Spleen (tissue), 11 donors: ENCODE results near the gene CRIP2. TPM values are rescaled to one million over a fixed set of nuclear protein-coding genes. Genes with fewer than 3 reads are reported as not detected.

Experiments
- DNase-seq: peaks from one replicate; pipeline ENCODE4 v3.0.0-alpha.2; 2020
- H3K27ac ChIP-seq, 8 donors: fragments of 200-600 bp; sonication (generic) in 7 of 8; 1 replicate in 4 of 8; 2 replicates in 4 of 8; pipeline versions ENCODE4 v1.5.0 to v1.8.0; 2016 to 2021; ENCODE audit warnings: inconsistent platforms in 4 of 8, mild to moderate bottlenecking in 4 of 8, moderate library complexity in 1 of 8
- H3K27me3 ChIP-seq, 7 donors: fragments of 200-600 bp; sonication (generic) in 6 of 7; replicated peaks in 1 of 7; 1 replicate in 4 of 7; 2 replicates in 3 of 7; pipeline versions ENCODE4 v1.5.0 to v1.8.0; 2016 to 2021; ENCODE audit warnings: inconsistent platforms in 3 of 7, mild to moderate bottlenecking in 1 of 7
- H3K36me3 ChIP-seq, 6 donors: fragments of 200-600 bp; sonication (generic) in 5 of 6; 1 replicate in 4 of 6; 2 replicates in 2 of 6; pipeline versions ENCODE4 v1.5.0 to v1.8.0; 2016 to 2021; ENCODE audit warnings: inconsistent platforms in 2 of 6
- H3K4me1 ChIP-seq, 6 donors: fragments of 200-600 bp; sonication (generic) in 5 of 6; 1 replicate in 3 of 6; 2 replicates in 3 of 6; pipeline versions ENCODE4 v1.5.0 to v1.8.0; 2016 to 2021; ENCODE audit warnings: inconsistent platforms in 3 of 6
- H3K4me3 ChIP-seq, 8 donors: fragments of 200-600 bp; sonication (generic) in 7 of 8; 1 replicate in 4 of 8; 2 replicates in 4 of 8; pipeline versions ENCODE4 v1.5.0 to v1.8.0; 2016 to 2021; ENCODE audit warnings: inconsistent platforms in 4 of 8, mild to moderate bottlenecking in 4 of 8, moderate library complexity in 2 of 8
- H3K9me3 ChIP-seq, 8 donors: fragments of 200-600 bp; sonication (generic) in 7 of 8; 1 replicate in 4 of 8; 2 replicates in 4 of 8; pipeline versions ENCODE4 v1.5.0 to v1.8.0; 2016 to 2021; ENCODE audit warnings: inconsistent platforms in 4 of 8
- POLR2A ChIP-seq, 3 donors: fragments of 450-650 bp; IDR thresholded peaks; one replicate each; pipeline ENCODE4 v1.5.1; 2017; ENCODE audit warnings: antibody characterized with exemption in 3 of 3, mild to moderate bottlenecking in 1 of 3
- POLR2AphosphoS5 ChIP-seq, 3 donors: sonication (generic); formaldehyde crosslinking; IDR thresholded peaks; one replicate each; pipeline ENCODE4 v1.5.1; 2017; ENCODE audit warnings: antibody characterized with exemption in 3 of 3
- WGBS, 5 donors: extraction: QIAGEN DNeasy Blood & Tissue Kit in 3 of 5; methylation state at CpG; one replicate each; pipeline versions ENCODE4 v1.1.5 to v1.1.7; 2013 to 2018; 5-methylcytosine and 5-hydroxymethylcytosine counted together
- intact Hi-C: fragments of 100-400 bp; cut with DNase I; formaldehyde crosslinking; loops from one replicate; pipeline ENCODE4 v1.15.0; 2023; ENCODE audit warnings: low total_unique reads
- polyA plus RNA-seq, 3 donors: library from polyadenylated mRNA; stranded (reverse); fragments of 200-250 nt; gene quantifications; one replicate each; pipeline ENCODE4 v1.2.1, GENCODE V29; 2013
- total RNA-seq, 7 donors: library from RNA; depleted of rRNA in 3 of 7; stranded (reverse); fragments of >200 nt in 3 of 7; fragmentation: NEBNext Ultra II Directional in 4 of 7; extraction: Animal tissue kit (Norgen Biotek cat#: 25700) in 4 of 7; gene quantifications; one replicate each; pipeline versions ENCODE4 v1.1.0 to v1.2.1, GENCODE V29; 2016 to 2021
- TF ChIP-seq, protein P1 (sequence below), 11 experiments: fragments of 200-600 bp in 7 of 11; fragments of 450-650 bp in 4 of 11; sonication (generic) in 4 of 11; IDR thresholded peaks in 8 of 11; conservative IDR thresholded peaks in 3 of 11; 1 replicate in 7 of 11; 2 replicates in 4 of 11; pipeline versions ENCODE4 v1.4.0 to v1.8.0; 2016 to 2021; ENCODE audit warnings: antibody characterized with exemption in 11 of 11, inconsistent platforms in 4 of 11, mild to moderate bottlenecking in 1 of 11
- donor health status: healthy with polysubstance abuse.
- donor health status: DM: no; HTN: no; CAD: no; lungs with moderate emphysema.
- donor health status: DM: no; HTN: no; CAD: no.
- donor health status: Bipolar disorder and iron deficiency.
- donor health status: healthy.
- donor health status: DM: no; HTN: no; CAD: no.
- donor health status: DM: yes; HTN: yes; CAD: no.

Gene CRIP2
- total and polyA plus RNA-seq, 10 donors = 68.6 to 181 (median 111) TPM

DNA sequence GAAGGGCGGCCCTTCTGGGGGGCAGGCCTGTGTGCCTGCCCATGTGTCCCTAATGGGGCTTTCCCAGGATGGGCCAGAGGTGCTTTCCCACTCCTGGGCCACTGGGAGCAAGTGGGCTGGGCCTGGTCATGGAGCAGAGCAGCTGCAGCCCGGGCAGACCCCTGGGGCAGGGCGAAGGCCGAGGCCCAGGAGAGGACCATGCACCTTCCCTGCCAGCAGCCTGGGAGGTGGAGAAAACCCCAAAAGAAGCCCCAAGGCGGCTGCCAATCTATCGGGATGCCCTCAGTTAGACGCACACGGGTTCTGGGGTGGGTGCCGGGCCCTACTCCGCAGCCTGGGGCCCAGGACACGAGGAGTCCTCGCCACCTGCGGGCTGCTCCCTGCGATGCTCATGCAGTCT, 16.1 kb upstream of the CRIP2 start:
- Histone ChIP-seq H3K36me3 (peaks cover 0 to 89% (median 74%) of the 10 kb centered on the region in 6 donors), H3K9me3 (no peaks in the 10 kb centered on the region), H3K27ac (no peak overlapping the region), H3K4me3 (no peak overlapping the region), H3K27me3 (no peaks in the 10 kb centered on the region), H3K4me1 (peaks cover 0 to 11% (median 4%) of the 10 kb centered on the region in 6 donors)
- TF ChIP-seq POLR2A (IDR thresholded peaks at IDR 0.05) = no peak
- no peak for TF ChIP-seq POLR2AphosphoS5 (IDR thresholded peaks at IDR 0.05)
- TF ChIP-seq, protein P1, sequence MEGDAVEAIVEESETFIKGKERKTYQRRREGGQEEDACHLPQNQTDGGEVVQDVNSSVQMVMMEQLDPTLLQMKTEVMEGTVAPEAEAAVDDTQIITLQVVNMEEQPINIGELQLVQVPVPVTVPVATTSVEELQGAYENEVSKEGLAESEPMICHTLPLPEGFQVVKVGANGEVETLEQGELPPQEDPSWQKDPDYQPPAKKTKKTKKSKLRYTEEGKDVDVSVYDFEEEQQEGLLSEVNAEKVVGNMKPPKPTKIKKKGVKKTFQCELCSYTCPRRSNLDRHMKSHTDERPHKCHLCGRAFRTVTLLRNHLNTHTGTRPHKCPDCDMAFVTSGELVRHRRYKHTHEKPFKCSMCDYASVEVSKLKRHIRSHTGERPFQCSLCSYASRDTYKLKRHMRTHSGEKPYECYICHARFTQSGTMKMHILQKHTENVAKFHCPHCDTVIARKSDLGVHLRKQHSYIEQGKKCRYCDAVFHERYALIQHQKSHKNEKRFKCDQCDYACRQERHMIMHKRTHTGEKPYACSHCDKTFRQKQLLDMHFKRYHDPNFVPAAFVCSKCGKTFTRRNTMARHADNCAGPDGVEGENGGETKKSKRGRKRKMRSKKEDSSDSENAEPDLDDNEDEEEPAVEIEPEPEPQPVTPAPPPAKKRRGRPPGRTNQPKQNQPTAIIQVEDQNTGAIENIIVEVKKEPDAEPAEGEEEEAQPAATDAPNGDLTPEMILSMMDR (IDR thresholded peaks at IDR 0.05 in 8 of 11, conservative IDR thresholded peaks at IDR 0.05 in 3 of 11) = no peak
- 77 to 87% (median 85%) methylated on average over 11 to 14 of the region's 14 CpGs for WGBS, 5 donors
- DNase-seq = no peak
- intact Hi-C loops = no loop called here

DNA sequence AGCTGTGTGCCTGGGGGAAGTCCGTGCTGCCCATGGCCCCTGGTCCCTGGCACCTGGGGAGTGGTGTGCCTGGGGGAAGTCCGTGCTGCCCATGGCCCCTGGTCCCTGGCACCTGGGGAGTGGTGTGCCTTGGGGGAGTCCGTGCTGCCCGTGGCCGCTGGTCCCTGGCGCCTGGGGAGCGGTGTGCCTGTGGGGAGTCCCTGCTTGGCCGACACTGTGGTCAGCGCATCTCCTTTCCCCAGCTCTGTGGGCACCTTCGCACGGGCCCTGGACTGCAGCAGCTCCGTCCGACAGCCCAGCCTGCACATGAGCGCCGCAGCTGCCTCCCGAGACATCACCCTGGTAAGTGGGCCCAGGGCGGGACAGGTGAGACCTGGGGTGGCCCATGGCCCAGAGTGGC, 14.5 kb upstream of the CRIP2 start:
- no peak overlapping the region for H3K27ac ChIP-seq
- 84 to 100% (median 94%) methylated on average over 3 to 17 of the region's 17 CpGs for WGBS, 5 donors
- DNase-seq = no peak
- intact Hi-C loops = no loop called here
- H3K4me1 ChIP-seq = peaks cover 0 to 13% (median 6%) of the 10 kb centered on the region in 6 donors
- TF ChIP-seq POLR2A (IDR thresholded peaks at IDR 0.05) (no peak), POLR2AphosphoS5 (IDR thresholded peaks at IDR 0.05) (peak in 1 of 3 donors; percentile 7)
- TF ChIP-seq, protein P1 (IDR thresholded peaks at IDR 0.05 in 8 of 11, conservative IDR thresholded peaks at IDR 0.05 in 3 of 11) = no peak
- H3K36me3 ChIP-seq = peaks cover 0 to 89% (median 73%) of the 10 kb centered on the region in 6 donors
- no peaks in the 10 kb centered on the region for H3K9me3 ChIP-seq
- no peaks in the 10 kb centered on the region for H3K27me3 ChIP-seq
- no peak overlapping the region for H3K4me3 ChIP-seq

DNA sequence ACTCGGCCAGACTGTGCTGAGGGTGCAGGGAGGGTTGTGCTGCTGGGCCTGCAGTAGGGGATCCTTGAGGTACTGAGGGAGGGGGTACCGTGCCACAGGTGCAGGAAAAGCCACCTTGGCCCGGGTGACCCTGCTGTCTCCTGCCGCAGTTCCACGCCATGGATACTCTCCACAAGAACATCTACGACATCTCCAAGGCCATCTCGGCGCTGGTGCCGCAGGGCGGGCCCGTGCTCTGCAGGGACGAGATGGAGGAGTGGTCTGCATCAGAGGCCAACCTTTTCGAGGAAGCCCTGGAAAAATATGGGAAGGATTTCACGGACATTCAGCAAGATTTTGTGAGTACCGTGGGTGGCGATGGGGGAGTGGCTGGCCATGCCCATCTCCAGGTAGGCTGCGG, 14.0 kb upstream of the CRIP2 start:
- intact Hi-C loops = no loop called here
- peak in 1 of 3 donors; percentile 31 for TF ChIP-seq POLR2AphosphoS5 (IDR thresholded peaks at IDR 0.05)
- no peak for TF ChIP-seq POLR2A (IDR thresholded peaks at IDR 0.05)
- TF ChIP-seq, protein P1 (IDR thresholded peaks at IDR 0.05 in 8 of 11, conservative IDR thresholded peaks at IDR 0.05 in 3 of 11) = no peak

DNA sequence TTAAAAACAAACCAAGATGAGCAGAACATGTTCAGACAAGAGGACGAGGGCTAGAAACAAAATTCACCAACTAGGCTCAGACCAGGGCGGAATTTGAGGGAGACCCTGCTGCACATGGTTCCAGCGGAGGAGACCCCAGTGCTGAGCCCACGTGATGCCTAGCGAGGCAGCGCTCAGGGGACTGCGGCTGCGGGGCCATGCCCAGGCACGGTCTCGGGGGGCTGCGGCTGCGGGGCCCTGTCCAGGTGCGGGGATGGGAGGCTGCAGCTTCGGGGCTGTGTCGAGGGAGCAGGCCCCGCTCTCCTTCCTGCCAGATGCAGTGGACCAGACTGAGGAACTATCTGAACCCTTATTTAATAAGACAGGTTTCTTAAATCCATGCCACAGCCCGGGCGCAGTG, 12.7 kb upstream of the CRIP2 start:
- 95 to 98% (median 97%) methylated on average over 17 to 18 of the region's 18 CpGs for WGBS, 5 donors
- H3K27me3 ChIP-seq = no peaks in the 10 kb centered on the region
- no peak overlapping the region for H3K27ac ChIP-seq
- H3K4me3 ChIP-seq = no peak overlapping the region
- intact Hi-C loops = no loop called here
- peaks cover 0 to 89% (median 69%) of the 10 kb centered on the region in 6 donors for H3K36me3 ChIP-seq
- TF ChIP-seq POLR2AphosphoS5 (IDR thresholded peaks at IDR 0.05) (no peak), POLR2A (IDR thresholded peaks at IDR 0.05) (no peak)
- TF ChIP-seq, protein P1 (IDR thresholded peaks at IDR 0.05 in 8 of 11, conservative IDR thresholded peaks at IDR 0.05 in 3 of 11) = no peak
- DNase-seq = no peak
- H3K9me3 ChIP-seq = no peaks in the 10 kb centered on the region
- H3K4me1 ChIP-seq = peaks cover 0 to 23% (median 11%) of the 10 kb centered on the region in 6 donors

More for the DNA sequence above, 14.0 kb upstream of the CRIP2 start:
- H3K36me3 ChIP-seq = peaks cover 0 to 89% (median 73%) of the 10 kb centered on the region in 6 donors
- no peak overlapping the region for H3K27ac ChIP-seq
- peaks cover 0 to 18% (median 8%) of the 10 kb centered on the region in 6 donors for H3K4me1 ChIP-seq
- no peak overlapping the region for H3K4me3 ChIP-seq
- 93 to 97% (median 95%) methylated on average over 14 to 17 of the region's 17 CpGs for WGBS, 5 donors
- no peak for DNase-seq
- no peaks in the 10 kb centered on the region for H3K27me3 ChIP-seq
- H3K9me3 ChIP-seq = no peaks in the 10 kb centered on the region
